Stimulated activated memory B cell treated with anti-CD40 and anti-IgM and Interleukin-4, amounts not matched to agents 10 μg/mL and 1 μg/mL and 100 μg/mL, for 72 hours (primary cell): Measurements from ENCODE around the gene POLR3A.

Experiments
- ATAC-seq: fragments of 150-1000 bp; cut with Tn5 transposase; 2 replicates; pipeline ENCODE4 v1.10.0; 2021
- H3K27ac Mint-ChIP-seq: one replicate; pipeline ENCODE4 v1.8.0; 2022; ENCODE audit warnings: mild to moderate bottlenecking, mixed read lengths
- H3K27me3 Mint-ChIP-seq: one replicate; pipeline ENCODE4 v1.8.0; 2022; ENCODE audit warnings: mixed read lengths
- H3K36me3 Mint-ChIP-seq: one replicate; pipeline ENCODE4 v1.8.0; 2022; ENCODE audit warnings: mixed read lengths
- H3K4me1 Mint-ChIP-seq: one replicate; pipeline ENCODE4 v1.8.0; 2022; ENCODE audit warnings: mixed read lengths
- H3K4me3 Mint-ChIP-seq: one replicate; pipeline ENCODE4 v1.8.0; 2022; ENCODE audit warnings: mild to moderate bottlenecking, moderate library complexity, mixed read lengths
- H3K9me3 Mint-ChIP-seq: one replicate; pipeline ENCODE4 v1.8.0; 2022; ENCODE audit warnings: mixed read lengths

POLR3A gene

DNA sequence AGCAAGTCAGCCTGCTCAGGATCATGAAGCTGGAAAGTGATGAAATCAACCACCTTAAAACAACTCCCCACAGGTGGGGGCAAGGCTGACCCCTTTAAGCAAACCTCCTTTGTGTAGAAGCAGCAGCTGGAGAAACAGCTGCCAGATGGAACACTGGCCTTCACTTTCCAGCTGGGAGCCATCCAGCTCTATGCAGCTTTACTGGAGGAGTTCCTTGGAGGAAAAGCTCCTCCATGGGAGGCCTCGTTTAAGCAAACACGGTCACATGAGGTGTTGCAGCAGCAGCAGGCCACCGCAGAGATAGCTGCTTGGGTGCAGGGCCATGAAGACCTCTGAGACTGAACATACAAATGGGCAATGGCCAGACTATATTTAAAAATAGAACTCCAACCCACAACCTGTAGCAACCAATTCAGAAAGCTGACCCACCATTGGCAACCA is 89.7 kb downstream of the POLR3A start:
- Mint-ChIP-seq H3K27ac (no peak overlapping the region), H3K36me3 (no peaks in the 10 kb centered on the region), H3K9me3 (no peaks in the 10 kb centered on the region), H3K27me3 (peaks cover 16% of the 10 kb centered on the region), H3K4me1 (no peaks in the 10 kb centered on the region), H3K4me3 (no peak overlapping the region)
- ATAC-seq = no peak

DNA sequence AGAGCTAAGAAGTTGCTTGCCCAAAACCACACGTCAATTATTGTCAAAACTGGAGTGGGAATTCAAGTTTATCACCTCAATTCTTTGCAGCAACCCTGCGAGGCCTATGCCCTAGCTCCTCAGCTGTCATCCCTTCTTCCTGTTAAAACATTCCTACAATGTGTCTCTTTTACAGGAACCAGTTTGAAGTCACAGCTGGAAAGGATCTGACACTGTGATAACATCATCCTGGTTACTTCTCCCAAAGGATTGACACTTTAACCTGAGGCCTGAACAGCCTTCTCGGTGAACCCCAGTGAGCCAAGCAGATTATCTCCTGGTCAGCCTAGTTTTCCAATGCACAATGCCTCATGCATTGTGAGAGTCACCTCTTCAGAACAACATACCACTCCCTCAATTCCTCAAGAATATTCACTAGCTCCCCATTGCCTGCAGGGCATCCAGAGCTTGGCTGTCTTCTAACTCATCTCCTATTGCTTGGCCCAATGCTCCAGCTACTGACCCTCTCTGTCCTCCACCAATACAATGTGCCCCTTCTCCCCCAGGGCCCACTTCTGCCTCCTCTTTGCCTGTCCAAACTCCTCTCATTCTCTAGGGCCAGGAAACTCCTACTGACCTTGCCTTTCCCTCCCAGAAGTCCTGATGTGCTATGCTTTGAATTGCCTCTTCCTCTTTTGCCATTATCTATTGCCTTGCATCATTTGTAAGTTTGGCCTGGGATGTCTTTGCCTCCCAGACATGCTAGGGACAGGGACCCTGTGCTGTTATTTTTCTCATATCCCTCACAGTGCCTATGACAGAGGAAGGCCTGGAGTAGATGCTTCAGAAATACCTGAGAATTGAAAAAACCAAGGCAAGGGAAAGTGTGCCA is 92.4 kb downstream of the POLR3A start:
- Mint-ChIP-seq H3K9me3 (no peaks in the 10 kb centered on the region), H3K4me3 (no peak overlapping the region), H3K27ac (no peak overlapping the region), H3K36me3 (no peaks in the 10 kb centered on the region), H3K27me3 (peaks cover 8% of the 10 kb centered on the region), H3K4me1 (peaks cover 5% of the 10 kb centered on the region)
- ATAC-seq = no peak

DNA sequence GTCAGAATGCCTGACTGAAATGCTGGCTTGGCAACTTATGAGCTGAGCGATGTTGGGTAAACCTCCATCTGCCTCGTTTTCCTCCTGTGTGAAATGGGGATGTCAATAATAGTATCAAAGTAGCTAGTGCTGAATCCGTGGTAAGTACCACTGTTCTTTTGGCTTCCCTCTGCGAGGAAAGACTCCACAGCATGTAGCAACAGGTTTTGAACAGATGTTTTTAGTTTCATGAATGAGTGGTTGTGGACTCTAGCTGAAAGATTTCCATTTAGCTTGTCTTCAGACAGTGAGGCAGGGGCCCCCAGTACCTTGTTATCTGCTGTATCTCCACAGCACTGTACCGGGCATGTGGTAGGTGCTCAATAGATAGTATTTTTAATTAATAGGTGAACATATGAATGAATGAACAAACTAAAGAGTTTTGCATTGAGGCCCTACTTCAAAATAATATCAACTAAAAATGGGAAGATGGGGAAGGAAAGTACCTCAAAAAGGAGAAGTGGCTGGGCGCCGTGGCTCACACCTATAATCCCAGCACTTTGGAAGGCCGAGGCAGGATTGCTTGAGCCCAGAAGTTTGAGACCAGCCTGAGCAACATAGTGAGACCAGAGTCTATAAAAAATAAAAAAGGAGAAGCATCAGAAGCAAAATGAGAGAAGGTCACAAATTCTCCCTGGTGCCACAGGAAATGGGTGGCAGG is 97.1 kb downstream of the POLR3A start:
- Mint-ChIP-seq H3K4me1 (peaks cover 12% of the 10 kb centered on the region), H3K4me3 (no peak overlapping the region), H3K27me3 (peaks cover 33% of the 10 kb centered on the region), H3K27ac (no peak overlapping the region), H3K9me3 (no peaks in the 10 kb centered on the region), H3K36me3 (no peaks in the 10 kb centered on the region)
- no peak for ATAC-seq

DNA sequence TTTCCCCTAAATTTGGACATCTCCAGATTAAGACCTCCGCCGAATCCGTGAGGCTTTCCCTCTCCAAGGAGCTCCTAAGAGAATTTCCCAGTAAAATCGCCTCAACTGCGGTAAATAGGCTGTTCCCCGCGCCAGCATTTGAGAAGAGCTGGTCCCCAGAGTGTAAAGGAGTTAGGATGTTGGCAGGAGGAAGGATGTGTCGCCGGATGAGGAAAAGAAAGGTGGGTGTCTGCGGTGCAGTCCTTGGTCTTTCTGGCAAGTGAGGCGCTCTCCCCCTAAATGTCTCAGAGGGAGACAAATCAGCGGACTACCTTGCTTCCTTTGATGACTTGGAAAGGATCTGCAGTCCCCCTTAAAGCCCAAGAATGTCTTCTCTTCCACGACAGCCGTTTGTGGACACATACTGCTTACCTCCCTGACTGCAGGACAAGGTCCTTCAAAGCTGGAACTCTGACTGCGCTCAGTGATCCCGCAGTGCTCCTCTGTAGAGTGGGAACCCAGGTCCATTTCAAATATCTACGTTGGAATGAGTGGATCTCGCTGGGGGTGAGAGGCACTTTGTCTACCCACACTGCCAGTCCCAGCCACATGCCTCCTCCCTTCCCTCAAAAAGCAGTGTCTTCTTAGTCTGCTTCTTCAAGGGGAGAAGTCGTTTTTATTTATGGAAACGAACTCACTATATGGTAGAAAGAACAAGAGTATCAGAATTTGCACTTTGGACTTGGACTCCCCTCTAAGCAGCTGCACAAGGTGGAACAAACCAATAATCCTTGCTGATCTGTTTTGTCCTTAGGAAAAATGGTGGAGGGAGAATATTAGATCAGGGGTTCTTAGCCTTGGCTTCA is 101.7 kb downstream of the POLR3A start:
- H3K9me3 Mint-ChIP-seq = no peaks in the 10 kb centered on the region
- peaks cover 21% of the 10 kb centered on the region for H3K4me1 Mint-ChIP-seq
- ATAC-seq = no peak
- H3K36me3 Mint-ChIP-seq = no peaks in the 10 kb centered on the region
- no peak overlapping the region for H3K27ac Mint-ChIP-seq
- H3K4me3 Mint-ChIP-seq = peak overlapping the region; percentile 55
- H3K27me3 Mint-ChIP-seq = peaks cover 65% of the 10 kb centered on the region

DNA sequence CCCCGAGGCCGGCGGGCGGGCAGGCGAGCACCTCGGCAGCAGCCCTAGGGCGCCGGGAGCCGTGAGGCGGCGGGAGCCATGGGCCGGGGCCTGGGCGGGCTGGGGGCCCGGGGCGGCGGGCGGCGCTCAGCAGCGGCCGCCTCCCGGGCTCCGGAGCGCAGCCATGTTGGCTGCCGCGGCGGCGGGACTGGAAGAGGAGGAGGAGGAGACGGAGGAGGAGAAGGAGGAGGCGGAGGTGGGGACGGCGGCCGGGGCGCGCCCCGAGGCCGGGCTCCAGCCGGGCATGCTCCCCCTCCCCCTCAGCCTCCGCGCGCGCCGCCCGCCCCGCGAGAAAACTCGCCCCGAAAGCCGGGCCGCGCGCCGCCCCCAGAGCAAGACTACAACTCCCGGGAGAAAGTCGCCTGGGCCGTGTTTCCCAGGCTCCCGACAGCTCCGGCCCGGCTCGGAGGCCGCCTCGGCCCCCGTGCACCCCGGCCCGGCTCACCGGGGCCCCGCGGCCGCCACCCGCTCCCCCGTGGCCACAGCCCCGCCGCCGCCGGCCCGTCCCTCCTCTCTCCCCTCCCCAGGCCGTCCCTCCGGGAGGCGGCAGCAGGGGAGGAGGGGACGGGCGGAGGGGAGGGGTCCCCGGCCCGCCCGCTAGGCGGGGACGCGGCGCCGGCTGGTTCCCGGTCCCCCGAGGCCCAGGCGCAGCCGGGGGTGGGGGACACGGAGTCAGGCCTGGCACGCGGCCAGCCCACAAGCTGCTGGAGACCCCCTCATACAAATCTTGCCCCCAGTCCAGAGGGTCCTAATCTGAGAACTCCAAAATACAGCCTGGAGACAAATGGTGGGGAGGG is 102.5 kb downstream of the POLR3A start, which contains the start of gene DLG5:
Gene DLG5 (minus strand): TSS at position 190 of the 836 bp plus-strand sequence. CDS start 235 bp downstream, outside the sequence.
- no peak within 1 kb of the TSS for H3K27ac Mint-ChIP-seq
- peaks cover 15% of the 10 kb centered on the region for H3K4me1 Mint-ChIP-seq
- H3K27me3 Mint-ChIP-seq = peaks cover 65% of the 10 kb centered on the region
- peak within 1 kb of the TSS; percentile 55 for H3K4me3 Mint-ChIP-seq
- ATAC-seq = peak; percentile 61
- H3K9me3 Mint-ChIP-seq = no peaks in the 10 kb centered on the region
- H3K36me3 Mint-ChIP-seq = no peaks in the 10 kb centered on the region

DNA sequence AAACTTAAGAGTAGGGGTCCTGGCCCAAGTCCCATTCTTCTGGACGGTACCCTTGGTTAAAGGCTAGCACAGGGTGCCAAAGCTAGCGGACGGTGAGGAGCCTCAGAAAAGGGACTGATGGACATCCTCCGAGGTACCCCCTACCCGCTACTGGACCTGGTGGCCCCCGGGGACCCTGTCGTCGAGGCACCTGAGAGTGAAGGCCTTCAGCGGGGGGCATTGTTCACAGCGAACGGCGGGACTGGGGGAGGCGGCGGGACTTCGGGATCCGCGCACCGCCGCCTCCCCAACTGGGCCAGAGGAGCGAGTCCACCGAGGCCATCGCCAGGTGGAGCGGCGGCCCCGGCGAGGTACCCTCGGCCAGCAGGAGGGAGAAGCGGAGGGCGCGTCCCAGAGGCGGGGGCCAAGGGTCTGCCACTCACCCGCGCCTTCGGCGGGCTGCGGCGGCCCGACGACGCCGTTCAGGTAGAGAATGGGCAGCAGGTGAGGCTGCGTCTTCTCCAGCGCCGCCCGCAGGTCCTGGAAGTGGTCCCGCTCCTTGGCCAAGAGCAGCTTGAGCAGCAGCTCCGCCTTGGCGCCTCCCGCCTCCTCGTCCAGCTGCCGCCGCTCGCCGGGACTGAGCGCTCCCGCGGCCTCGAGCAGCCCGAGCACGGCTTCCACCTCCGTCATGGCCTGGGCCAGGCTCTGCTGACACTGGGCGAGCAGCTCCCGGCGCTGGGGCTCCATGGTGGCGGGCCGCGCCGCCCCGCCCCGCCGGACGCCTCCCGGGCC is 103.3 kb downstream of the POLR3A start:
- Mint-ChIP-seq H3K27me3 (peaks cover 65% of the 10 kb centered on the region), H3K9me3 (no peaks in the 10 kb centered on the region), H3K36me3 (no peaks in the 10 kb centered on the region), H3K4me3 (peak overlapping the region; percentile 43), H3K4me1 (peaks cover 15% of the 10 kb centered on the region), H3K27ac (no peak overlapping the region)
- ATAC-seq = peak; percentile 65

DNA sequence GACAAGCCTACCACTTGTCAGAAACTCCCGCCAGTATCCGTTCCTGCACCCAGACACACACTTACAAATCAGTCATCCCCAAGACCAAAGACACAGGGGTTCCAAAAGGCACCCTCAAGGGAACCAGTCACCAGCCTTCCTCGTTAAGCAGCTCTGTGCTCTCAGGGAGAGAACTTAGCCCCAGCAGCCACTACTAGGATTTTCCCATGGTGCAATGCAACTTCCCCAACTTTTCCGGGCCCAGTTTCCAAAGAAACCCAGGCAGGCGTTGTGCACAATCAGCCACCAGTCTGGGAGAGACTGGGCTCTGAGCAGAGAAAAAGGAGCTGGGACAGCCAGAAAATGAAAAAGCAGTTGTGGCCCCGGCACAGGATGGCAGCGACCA is 103.9 kb downstream of the POLR3A start:
- H3K27ac Mint-ChIP-seq = no peak overlapping the region
- no peaks in the 10 kb centered on the region for H3K9me3 Mint-ChIP-seq
- ATAC-seq = no peak
- H3K4me1 Mint-ChIP-seq = peaks cover 15% of the 10 kb centered on the region
- peaks cover 70% of the 10 kb centered on the region for H3K27me3 Mint-ChIP-seq
- no peaks in the 10 kb centered on the region for H3K36me3 Mint-ChIP-seq
- H3K4me3 Mint-ChIP-seq = peak overlapping the region; percentile 43

DNA sequence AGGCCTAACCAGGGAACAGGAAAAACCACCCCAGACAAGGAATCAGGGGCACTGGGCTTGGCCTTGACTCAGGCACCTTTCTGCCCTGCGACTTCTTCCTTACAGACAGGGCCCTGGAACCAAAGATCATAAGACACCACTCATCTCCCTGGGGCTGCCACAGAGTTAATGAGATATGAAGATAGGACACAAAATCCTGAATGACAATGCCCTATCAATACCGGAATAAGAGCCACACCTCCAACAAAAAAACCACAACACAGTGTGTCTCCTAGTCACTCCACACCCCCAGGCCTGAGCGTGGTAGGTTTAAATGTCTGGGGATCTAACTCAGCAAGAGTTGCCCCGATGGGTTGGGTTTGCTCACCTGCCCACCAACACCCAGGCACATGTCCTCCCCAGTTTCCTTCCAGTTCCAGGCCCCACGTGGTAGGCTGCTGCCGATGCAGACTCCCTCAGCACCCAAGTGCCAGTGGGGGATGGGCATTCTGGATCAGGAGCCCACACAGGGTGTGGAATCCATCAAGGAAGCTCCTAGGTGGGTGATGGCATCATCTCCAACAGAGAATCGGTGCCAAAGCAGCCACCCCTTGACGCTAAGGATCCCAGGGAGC is 106.6 kb downstream of the POLR3A start:
- peaks cover 13% of the 10 kb centered on the region for H3K4me1 Mint-ChIP-seq
- H3K27me3 Mint-ChIP-seq = peaks cover 66% of the 10 kb centered on the region
- no peak for ATAC-seq
- H3K4me3 Mint-ChIP-seq = no peak overlapping the region
- no peak overlapping the region for H3K27ac Mint-ChIP-seq
- H3K36me3 Mint-ChIP-seq = no peaks in the 10 kb centered on the region
- H3K9me3 Mint-ChIP-seq = no peaks in the 10 kb centered on the region

DNA sequence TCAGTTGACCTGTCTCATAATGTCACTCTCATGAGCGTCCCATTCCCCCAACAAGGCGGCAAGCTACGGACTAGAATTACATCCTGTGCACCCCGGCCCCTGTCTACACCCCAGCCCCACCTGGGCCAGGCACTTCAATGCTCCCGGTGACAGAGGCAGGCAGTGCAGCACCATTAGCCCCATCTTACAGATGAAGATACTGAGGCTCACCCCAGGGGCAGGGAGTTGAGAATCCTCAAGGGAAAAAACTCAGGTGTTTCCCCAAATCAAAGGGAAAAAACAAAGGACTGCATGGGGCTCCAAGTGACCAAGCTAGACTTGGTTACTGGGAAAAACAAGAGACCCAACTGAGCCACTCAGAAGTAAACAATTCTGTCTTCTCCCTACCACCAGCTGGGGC is 107.3 kb downstream of the POLR3A start:
- no peak for ATAC-seq
- no peak overlapping the region for H3K27ac Mint-ChIP-seq
- peaks cover 66% of the 10 kb centered on the region for H3K27me3 Mint-ChIP-seq
- no peaks in the 10 kb centered on the region for H3K9me3 Mint-ChIP-seq
- H3K4me1 Mint-ChIP-seq = peaks cover 9% of the 10 kb centered on the region
- H3K36me3 Mint-ChIP-seq = no peaks in the 10 kb centered on the region
- H3K4me3 Mint-ChIP-seq = no peak overlapping the region

DNA sequence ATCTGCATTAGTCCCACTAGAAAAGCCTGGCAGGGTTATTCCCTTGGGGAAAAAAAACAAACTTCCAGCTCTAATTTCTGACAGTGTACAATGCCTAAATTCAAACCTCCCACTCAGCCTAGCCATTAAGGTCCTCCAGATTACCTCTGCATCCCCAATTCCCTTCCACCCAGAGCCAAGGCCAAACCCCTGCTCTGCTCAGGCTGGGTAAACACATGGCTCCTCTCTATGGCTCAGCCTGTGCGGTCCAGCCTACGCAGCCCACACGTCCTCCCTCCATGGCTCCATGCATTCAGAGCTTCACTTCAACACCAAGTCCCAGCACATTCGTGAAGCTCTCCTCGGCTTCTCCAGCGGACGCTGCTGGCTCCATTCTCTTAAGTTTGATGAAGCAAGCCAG is 107.9 kb downstream of the POLR3A start:
- H3K4me1 Mint-ChIP-seq = peaks cover 9% of the 10 kb centered on the region
- peaks cover 72% of the 10 kb centered on the region for H3K27me3 Mint-ChIP-seq
- no peak overlapping the region for H3K27ac Mint-ChIP-seq
- no peaks in the 10 kb centered on the region for H3K9me3 Mint-ChIP-seq
- no peak overlapping the region for H3K4me3 Mint-ChIP-seq
- H3K36me3 Mint-ChIP-seq = no peaks in the 10 kb centered on the region
- ATAC-seq = no peak

DNA sequence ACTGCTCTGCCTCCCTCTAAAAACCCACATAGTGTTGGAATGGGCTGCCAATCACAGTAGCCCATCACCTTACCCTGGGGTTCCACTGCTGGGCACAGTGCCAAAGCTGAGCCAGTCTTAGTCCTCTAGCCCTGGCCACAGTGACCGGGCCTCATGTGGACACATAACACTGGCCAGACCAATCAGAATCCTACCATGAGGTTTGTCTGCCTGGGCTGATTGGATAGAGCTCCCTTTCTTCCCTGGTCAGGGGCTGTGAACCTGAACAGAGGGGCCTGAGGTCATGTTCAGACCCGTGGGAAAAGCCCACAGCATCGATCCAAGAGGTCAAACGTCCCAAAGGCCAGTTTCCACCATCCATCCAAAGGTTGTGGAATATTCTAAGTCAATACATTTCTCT is 108.8 kb downstream of the POLR3A start:
- Mint-ChIP-seq H3K27ac (no peak overlapping the region), H3K4me3 (no peak overlapping the region), H3K4me1 (peaks cover 6% of the 10 kb centered on the region), H3K9me3 (no peaks in the 10 kb centered on the region), H3K27me3 (peaks cover 68% of the 10 kb centered on the region), H3K36me3 (no peaks in the 10 kb centered on the region)
- ATAC-seq = no peak

DNA sequence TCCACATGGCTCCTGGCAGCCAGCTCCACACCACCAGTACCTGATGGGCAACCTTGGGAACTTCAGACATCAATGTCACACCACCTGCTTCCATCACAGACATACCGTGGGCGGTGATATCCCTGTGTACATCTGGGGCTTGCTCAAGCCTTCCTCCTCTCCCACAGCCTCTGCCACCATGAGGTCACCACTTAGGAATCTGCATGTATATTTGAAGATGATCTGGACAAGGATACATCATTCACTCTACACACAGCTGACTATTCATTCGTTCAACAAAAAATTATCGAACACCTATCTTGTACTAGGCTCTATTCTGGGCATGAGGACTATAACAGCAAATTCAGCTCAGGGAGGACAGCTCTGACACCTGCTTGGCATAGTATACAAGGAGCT is 109.6 kb downstream of the POLR3A start:
- Mint-ChIP-seq H3K27ac (no peak overlapping the region), H3K27me3 (peaks cover 67% of the 10 kb centered on the region), H3K4me1 (no peaks in the 10 kb centered on the region), H3K36me3 (no peaks in the 10 kb centered on the region), H3K9me3 (no peaks in the 10 kb centered on the region), H3K4me3 (no peak overlapping the region)
- ATAC-seq = no peak
